Lower lobe of right lung (tissue), 2 donors: ENCODE results near the gene TTC28. TPM values are rescaled to one million over a fixed set of nuclear protein-coding genes. Genes with fewer than 3 reads are reported as not detected.
A peak's percentile ranks its signal among the peaks of the same experiment; 100 is the strongest.

Experiments
- ATAC-seq, 2 donors: fragments of 200-7000 bp; cut with Tn5 transposase; one replicate each; pipeline ENCODE4 v1.9.1; 2020 to 2022; ENCODE audit warnings: mild to moderate bottlenecking in 2 of 2, moderate library complexity in 2 of 2
- DNase-seq: peaks from one replicate; pipeline ENCODE4 v3.0.0-alpha.2; 2020
- H3K27ac ChIP-seq: fragments of 200-600 bp; one replicate; pipeline ENCODE4 v1.8.0; 2022
- H3K27me3 ChIP-seq: fragments of 200-600 bp; one replicate; pipeline ENCODE4 v1.8.0; 2022; ENCODE audit warnings: low read depth
- H3K36me3 ChIP-seq: fragments of 200-600 bp; one replicate; pipeline ENCODE4 v1.8.0; 2022; ENCODE audit warnings: mild to moderate bottlenecking
- H3K4me1 ChIP-seq: fragments of 200-600 bp; one replicate; pipeline ENCODE4 v1.8.0; 2022
- H3K4me3 ChIP-seq: fragments of 200-600 bp; one replicate; pipeline ENCODE4 v1.8.0; 2022; ENCODE audit warnings: mild to moderate bottlenecking
- H3K9me3 ChIP-seq: fragments of 200-600 bp; one replicate; pipeline ENCODE4 v1.8.0; 2022
- intact Hi-C: fragments of 100-400 bp; cut with DNase I; formaldehyde crosslinking; loops from one replicate; pipeline ENCODE4 v1.11.0; 2022
- total RNA-seq: library from RNA; stranded (reverse); fragmentation: NEBNext Ultra II Directional; extraction: Animal tissue kit (Norgen Biotek cat#: 25700); gene quantifications from one replicate; pipeline ENCODE4 v1.2.1, GENCODE V29; 2021
- TF ChIP-seq, protein P1 (sequence below): fragments of 200-600 bp; IDR thresholded peaks from one replicate; pipeline ENCODE4 v1.8.0; 2022; ENCODE audit warnings: antibody characterized with exemption, mild to moderate bottlenecking
- donor health status: DM: no; HTN: yes; CAD: no; lungs with severe emphysema.

TTC28 gene
- total RNA-seq, 1 donor from 2014 or later = 39.6 TPM

DNA sequence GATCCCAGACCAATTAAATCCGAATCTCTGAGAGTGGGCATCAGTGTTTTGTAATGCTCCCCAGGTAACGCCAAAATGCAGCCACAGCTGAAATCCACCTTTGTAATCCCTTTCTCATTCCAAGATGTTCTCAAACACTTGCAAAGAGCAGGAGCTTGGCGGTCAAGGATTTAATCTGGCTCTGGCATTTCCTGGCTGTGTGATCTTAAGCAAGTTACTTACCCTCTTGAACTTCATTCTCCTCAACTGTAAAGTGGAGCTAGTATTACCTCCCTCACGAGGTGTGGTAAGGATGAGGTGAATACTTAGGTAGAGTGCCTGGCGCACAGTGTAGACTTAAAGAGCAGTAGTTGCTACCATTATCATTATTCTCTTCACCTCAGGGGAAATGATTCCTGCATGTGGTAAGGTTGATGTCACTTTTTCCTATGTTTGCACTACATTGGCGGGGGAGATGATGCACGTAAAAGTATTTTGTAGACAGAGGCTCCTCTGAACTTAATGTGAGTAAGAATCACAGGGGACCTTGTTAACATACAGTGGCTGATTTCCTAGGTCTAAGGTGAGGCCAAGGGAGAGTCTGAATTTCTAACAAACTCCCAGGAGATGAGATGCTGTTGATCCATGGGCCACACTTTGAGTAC is 550.2 kb downstream of the TTC28 start:
- intact Hi-C loops = no loop called here
- peak; percentile 90 to 94 for ATAC-seq
- no peaks in the 10 kb centered on the region for H3K36me3 ChIP-seq
- H3K4me3 ChIP-seq = no peak overlapping the region
- no peak for DNase-seq
- no peaks in the 10 kb centered on the region for H3K4me1 ChIP-seq
- no peak overlapping the region for H3K27ac ChIP-seq
- H3K27me3 ChIP-seq = no peaks in the 10 kb centered on the region
- H3K9me3 ChIP-seq = no peaks in the 10 kb centered on the region
- TF ChIP-seq, protein P1, sequence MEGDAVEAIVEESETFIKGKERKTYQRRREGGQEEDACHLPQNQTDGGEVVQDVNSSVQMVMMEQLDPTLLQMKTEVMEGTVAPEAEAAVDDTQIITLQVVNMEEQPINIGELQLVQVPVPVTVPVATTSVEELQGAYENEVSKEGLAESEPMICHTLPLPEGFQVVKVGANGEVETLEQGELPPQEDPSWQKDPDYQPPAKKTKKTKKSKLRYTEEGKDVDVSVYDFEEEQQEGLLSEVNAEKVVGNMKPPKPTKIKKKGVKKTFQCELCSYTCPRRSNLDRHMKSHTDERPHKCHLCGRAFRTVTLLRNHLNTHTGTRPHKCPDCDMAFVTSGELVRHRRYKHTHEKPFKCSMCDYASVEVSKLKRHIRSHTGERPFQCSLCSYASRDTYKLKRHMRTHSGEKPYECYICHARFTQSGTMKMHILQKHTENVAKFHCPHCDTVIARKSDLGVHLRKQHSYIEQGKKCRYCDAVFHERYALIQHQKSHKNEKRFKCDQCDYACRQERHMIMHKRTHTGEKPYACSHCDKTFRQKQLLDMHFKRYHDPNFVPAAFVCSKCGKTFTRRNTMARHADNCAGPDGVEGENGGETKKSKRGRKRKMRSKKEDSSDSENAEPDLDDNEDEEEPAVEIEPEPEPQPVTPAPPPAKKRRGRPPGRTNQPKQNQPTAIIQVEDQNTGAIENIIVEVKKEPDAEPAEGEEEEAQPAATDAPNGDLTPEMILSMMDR = no peak

DNA sequence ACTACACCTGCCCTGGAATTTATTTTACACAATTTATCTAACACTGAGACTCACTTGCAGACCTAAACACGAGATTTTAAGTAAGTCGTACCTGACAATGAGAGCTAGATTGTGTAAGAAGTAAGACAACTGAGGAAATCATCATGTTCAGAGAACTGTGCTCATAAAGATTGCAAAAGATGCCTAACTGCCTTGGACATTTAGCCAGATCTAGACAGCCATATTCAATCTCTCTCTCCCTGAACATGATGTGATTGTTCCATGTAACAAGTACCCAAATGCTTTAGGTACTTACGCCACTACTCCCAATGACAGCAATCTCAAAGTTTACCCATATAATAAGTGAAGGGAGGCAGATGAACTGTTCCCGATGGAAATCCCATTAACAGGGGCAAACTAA is 550.8 kb downstream of the TTC28 start:
- DNase-seq (no peak), ATAC-seq (peak; percentile 39 to 56)
- no peaks in the 10 kb centered on the region for H3K4me1 ChIP-seq
- no peak overlapping the region for H3K4me3 ChIP-seq
- H3K36me3 ChIP-seq = no peaks in the 10 kb centered on the region
- intact Hi-C loops = no loop called here
- no peak overlapping the region for H3K27ac ChIP-seq
- H3K9me3 ChIP-seq = no peaks in the 10 kb centered on the region
- H3K27me3 ChIP-seq = no peaks in the 10 kb centered on the region
- TF ChIP-seq, protein P1 = no peak

DNA sequence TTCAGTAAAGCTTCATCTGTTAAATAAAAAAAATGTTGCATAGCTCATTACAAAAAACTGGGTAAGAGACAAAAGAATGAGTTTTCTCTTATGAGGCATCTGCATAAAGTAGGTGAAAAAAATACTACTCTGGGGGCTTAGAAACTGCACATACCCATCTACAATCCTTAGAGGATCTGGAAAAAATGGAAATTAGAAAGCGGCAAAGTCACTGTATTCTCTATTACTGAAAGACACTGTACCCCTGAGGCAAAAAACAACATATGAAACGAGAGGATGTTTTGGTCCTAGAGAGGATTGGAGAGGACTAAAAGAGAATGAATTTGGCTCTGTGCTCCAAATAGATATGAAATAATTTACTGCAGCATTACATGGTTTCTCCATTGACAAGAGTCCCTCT is 553.8 kb downstream of the TTC28 start:
- intact Hi-C loops = no loop called here
- Histone ChIP-seq H3K36me3 (no peaks in the 10 kb centered on the region), H3K27me3 (no peaks in the 10 kb centered on the region), H3K4me1 (peaks cover 8% of the 10 kb centered on the region), H3K4me3 (no peak overlapping the region), H3K27ac (no peak overlapping the region), H3K9me3 (no peaks in the 10 kb centered on the region)
- DNase-seq = no peak
- TF ChIP-seq, protein P1 = no peak
- ATAC-seq = no peak

DNA sequence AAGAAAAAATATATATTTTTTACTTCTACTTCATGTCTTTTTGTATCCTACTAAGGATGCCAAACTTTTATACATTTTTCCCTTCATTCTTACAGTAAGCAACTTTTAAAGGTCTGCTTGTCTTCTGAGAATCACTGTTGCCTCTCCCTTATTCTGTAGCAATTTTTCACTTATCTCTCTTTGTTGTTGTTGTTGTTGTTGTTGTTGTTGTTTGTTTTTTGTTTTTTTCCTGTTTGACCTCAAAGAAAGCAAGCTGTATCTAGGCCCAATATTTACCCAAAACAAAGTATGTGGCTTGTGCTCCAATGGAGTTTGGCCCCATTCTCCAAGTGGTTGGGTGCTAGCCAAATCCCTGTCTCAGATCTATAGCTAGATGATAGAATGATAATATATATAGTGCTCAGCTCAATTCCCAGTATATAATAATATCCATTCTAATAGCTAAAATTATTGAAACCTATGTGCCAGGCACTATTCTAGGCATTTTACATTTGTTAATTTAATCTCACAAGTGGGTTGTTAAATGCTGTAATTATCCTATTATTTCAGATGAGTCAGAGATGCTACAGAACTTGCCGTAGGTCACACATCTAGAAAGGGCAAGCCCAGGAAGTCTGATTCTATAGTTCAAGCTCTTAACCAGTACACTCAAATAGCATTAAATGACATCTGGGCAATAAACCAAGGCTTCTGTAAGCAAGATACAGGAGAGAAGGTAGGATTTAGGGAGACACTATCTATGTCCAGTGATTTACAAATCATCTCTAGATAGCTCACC is 555.5 kb downstream of the TTC28 start:
- intact Hi-C loops = no loop called here

DNA sequence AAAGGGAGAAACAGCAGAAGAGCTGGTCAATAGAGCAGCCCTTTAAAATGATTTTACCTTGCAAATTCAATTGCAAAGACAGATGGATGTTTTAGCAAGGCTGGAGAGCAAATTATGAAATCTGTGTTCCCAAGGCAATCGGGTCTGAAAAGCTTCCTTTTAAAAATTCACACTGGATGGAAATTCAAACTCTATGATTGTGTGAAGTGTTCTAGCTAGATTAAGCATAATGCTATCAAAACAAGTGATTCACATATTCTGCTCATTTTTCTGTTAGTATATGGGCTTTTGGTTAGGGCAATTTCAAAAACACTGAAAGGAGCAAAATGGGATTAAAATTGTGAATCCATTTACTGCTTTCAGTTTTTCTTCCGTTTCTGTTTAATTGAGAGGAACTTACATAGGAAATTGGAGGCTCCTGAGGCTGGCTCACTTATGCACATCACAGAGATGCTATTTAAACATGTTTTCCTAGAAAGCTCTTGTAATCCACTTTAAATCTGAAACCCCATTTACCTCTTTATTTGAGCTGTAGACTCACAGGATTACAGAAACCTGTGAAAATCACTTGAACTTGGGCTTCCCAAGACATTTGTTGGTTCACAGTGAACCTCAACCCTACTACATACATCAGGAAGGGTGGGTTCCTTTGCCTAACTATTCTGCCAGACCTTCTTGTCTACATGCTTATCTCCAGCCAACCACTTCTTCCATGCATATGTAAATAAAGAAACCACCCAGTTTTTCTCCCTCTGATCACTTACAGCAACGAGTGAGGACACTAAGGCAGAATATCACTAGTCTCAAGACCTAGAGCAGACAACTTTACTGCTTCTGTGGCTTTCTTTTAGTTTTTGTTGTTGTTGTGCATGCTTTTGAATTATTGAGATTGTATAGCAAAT is 558.7 kb downstream of the TTC28 start:
- Histone ChIP-seq H3K27me3 (no peaks in the 10 kb centered on the region), H3K27ac (no peak overlapping the region), H3K4me3 (no peak overlapping the region), H3K36me3 (no peaks in the 10 kb centered on the region), H3K9me3 (no peaks in the 10 kb centered on the region), H3K4me1 (peaks cover 13% of the 10 kb centered on the region)
- intact Hi-C loops = no loop called here
- ATAC-seq (no peak), DNase-seq (no peak)
- TF ChIP-seq, protein P1 = no peak

More for the DNA sequence above, 555.5 kb downstream of the TTC28 start:
- no peak for ATAC-seq
- no peak overlapping the region for H3K4me3 ChIP-seq
- no peaks in the 10 kb centered on the region for H3K9me3 ChIP-seq
- no peak overlapping the region for H3K27ac ChIP-seq
- H3K36me3 ChIP-seq = no peaks in the 10 kb centered on the region
- H3K4me1 ChIP-seq = peaks cover 13% of the 10 kb centered on the region
- TF ChIP-seq, protein P1 = no peak
- no peak for DNase-seq
- H3K27me3 ChIP-seq = no peaks in the 10 kb centered on the region
